ENCODE measurements around the gene SARM1.

The SARM1 gene

GRCh38 chr17:28412099-28412498, 40.6 kb downstream of the SARM1 start:
- no peak overlapping the region for H3K4me3 ChIP-seq (ENCODE audit: low read depth, low read length)
- no peak for TF ChIP-seq CTCF (IDR thresholded peaks at IDR 0.05; ENCODE audit: control insufficient read depth, extremely low read depth, insufficient read depth)
- no peak for DNase-seq (ENCODE audit: low read depth)

GRCh38 chr17:28413804-28414203, 42.3 kb downstream of the SARM1 start:
- DNase-seq (ENCODE audit: low read depth) = no peak
- no peak for TF ChIP-seq CTCF (IDR thresholded peaks at IDR 0.05; ENCODE audit: control insufficient read depth, extremely low read depth, insufficient read depth)
- H3K4me3 ChIP-seq (ENCODE audit: low read depth, low read length) = no peak overlapping the region

DNA sequence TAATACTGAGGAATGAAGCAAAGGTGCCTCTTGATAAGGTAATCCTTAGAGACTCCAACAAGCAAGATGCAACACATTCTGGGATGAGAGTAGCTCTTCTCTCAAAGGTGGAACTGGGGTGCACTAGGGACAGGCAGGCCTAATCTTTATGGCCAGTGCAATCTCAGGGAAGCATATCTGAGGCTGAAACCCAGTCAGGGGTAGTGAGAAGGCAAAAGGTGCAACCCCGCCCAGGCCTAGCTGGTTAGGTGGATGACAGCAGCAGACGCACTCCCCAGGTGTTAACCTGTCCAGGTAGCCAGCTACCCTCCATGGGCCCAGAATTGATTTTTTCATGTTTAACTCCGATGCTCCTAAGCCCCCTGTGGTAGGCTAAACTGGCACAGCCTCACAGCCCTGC, 44.4 kb downstream of the SARM1 start:
- DNase-seq (ENCODE audit: low read depth) = no peak
- no peak overlapping the region for H3K4me3 ChIP-seq (ENCODE audit: low read depth, low read length)
- no peak for TF ChIP-seq CTCF (IDR thresholded peaks at IDR 0.05; ENCODE audit: control insufficient read depth, extremely low read depth, insufficient read depth)

GRCh38 chr17:28416703-28417311, 45.3 kb downstream of the SARM1 start:
- peak; percentile 69 for TF ChIP-seq CTCF (IDR thresholded peaks at IDR 0.05; ENCODE audit: control insufficient read depth, extremely low read depth, insufficient read depth)
- no peak overlapping the region for H3K4me3 ChIP-seq (ENCODE audit: low read depth, low read length)
- peak; percentile 10 for DNase-seq (ENCODE audit: low read depth)

DNA sequence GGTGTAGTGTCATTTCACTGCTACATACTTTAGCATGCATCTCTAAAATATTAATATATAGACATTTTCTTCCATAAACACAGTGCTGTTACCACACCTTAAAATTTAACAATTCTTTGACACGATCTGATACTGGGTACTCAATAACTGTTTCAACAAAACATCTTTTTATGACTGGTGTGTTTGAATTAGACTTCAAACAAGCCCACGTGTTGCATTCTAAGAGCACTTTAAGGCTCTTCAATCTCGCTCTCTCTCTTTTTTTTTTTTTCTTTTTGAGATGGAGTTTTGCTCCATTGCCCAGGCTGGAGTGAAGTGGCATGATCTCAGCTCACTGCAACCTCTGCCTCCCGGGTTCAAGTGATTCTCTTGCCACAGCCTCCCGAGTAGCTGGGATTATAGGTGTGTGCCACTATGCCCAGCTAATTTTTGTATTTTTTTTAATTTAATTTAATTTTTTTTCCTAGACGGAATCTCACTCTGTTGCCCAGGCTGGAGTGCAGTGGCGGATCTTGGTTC, 50.4 kb downstream of the SARM1 start:
- TF ChIP-seq CTCF (IDR thresholded peaks at IDR 0.05; ENCODE audit: control insufficient read depth, extremely low read depth, insufficient read depth) = no peak
- no peak for DNase-seq (ENCODE audit: low read depth)
- H3K4me3 ChIP-seq (ENCODE audit: low read depth, low read length) = no peak overlapping the region

GRCh38 chr17:28425206-28425605, 53.7 kb downstream of the SARM1 start:
- no peak for TF ChIP-seq CTCF (IDR thresholded peaks at IDR 0.05; ENCODE audit: control insufficient read depth, extremely low read depth, insufficient read depth)
- no peak overlapping the region for H3K4me3 ChIP-seq (ENCODE audit: low read depth, low read length)

DNA sequence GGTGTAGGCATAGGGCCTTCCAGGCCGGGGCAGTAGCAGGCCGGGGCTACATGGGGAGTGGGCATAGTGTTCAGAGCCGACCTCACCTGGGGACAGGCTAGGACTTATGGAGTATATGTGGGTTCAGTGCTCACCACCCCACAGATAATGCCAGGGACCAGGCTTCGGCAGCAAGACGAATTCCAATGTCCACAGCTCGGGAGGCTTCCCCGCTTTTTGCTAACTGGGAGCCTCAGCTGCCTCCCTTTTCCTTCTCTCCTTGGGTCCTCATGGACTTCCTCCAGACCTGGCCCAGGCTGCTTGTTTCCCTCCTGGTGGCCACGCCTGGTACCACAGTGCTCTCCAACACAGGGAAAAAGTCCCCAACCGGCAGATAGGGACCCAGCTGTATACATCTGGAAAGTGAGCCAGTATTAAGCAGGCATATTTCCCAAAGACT, 54.6 kb downstream of the SARM1 start:
- no peak overlapping the region for H3K4me3 ChIP-seq (ENCODE audit: low read depth, low read length)
- TF ChIP-seq CTCF (IDR thresholded peaks at IDR 0.05; ENCODE audit: control insufficient read depth, extremely low read depth, insufficient read depth) = 0 out of 2 replicates have a peak, but pooled peaks have one; percentile 18
- DNase-seq (ENCODE audit: low read depth) = no peak

More at GRCh38 chr17:28425206-28425605, 53.7 kb downstream of the SARM1 start:
- no peak for DNase-seq (ENCODE audit: low read depth)
